GM19035 (cell line): ENCODE results near the gene EPO.
"Not testable (repeated sequence)": the region's sequence is repeated elsewhere in the genome, so short reads cannot be mapped to it uniquely, and the experiment has no call there.

Source experiments
- ATAC-seq: cut with Tn5 transposase; IDR thresholded peaks from one replicate; pipeline ENCODE4 v1.9.1; 2021; ENCODE audit not compliant: unreplicated experiment

The EPO gene

GRCh38 chr7:100731937-100732636, 11.8 kb downstream of the EPO start:
- ATAC-seq, result no peak

- ATAC-seq, result no peak
Observed at GRCh38 chr7:100735730-100736129, 15.5 kb downstream of the EPO start.

- ATAC-seq, result no peak
Observed at GRCh38 chr7:100736671-100737070, 16.4 kb downstream of the EPO start.

GRCh38 chr7:100739934-100740333, 19.7 kb downstream of the EPO start:
- no peak for ATAC-seq

- ATAC-seq, result no peak
Observed at GRCh38 chr7:100744605-100745004, 24.3 kb downstream of the EPO start.

GRCh38 chr7:100745184-100745583, 24.9 kb downstream of the EPO start:
- ATAC-seq, result no peak

GRCh38 chr7:100752994-100753393, 32.7 kb downstream of the EPO start:
- no peak for ATAC-seq

- ATAC-seq, result no peak
Observed at GRCh38 chr7:100753750-100754149, 33.5 kb downstream of the EPO start.

- ATAC-seq, result no peak
Observed at GRCh38 chr7:100759357-100760171, 39.3 kb downstream of the EPO start.

- ATAC-seq, result not testable (repeated sequence)
Observed at GRCh38 chr7:100762841-100763240, 42.6 kb downstream of the EPO start.

GRCh38 chr7:100763556-100764140, 43.4 kb downstream of the EPO start:
- no peak for ATAC-seq

GRCh38 chr7:100764841-100765240, 44.6 kb downstream of the EPO start:
- ATAC-seq, result no peak

- ATAC-seq, result no peak
Observed at GRCh38 chr7:100765250-100765649, 45.0 kb downstream of the EPO start.

GRCh38 chr7:100768784-100769183, 48.5 kb downstream of the EPO start:
- ATAC-seq, result no peak
